ENCODE measurements around the gene CASKIN1.

Gene CASKIN1

GRCh38 chr16:2190659-2191445, 5.6 kb downstream of the CASKIN1 start:
- DNase-seq = peak in 9 of 14 donors; percentile 7 to 68 (median 34)

GRCh38 chr16:2190002-2190658, 6.3 kb downstream of the CASKIN1 start:
- DNase-seq = no peak

GRCh38 chr16:2189252-2189893, 7.0 kb downstream of the CASKIN1 start:
- DNase-seq = no peak

GRCh38 chr16:2188395-2188794, 8.0 kb downstream of the CASKIN1 start:
- DNase-seq = no peak

- no peak for DNase-seq
Measured at GRCh38 chr16:2187212-2187611, 9.2 kb downstream of the CASKIN1 start.

GRCh38 chr16:2186505-2186904, 9.9 kb downstream of the CASKIN1 start:
- no peak for DNase-seq

GRCh38 chr16:2186064-2186463, 10.3 kb downstream of the CASKIN1 start:
- DNase-seq = no peak

- DNase-seq = no peak
Measured at GRCh38 chr16:2184962-2185361, 11.4 kb downstream of the CASKIN1 start.

- DNase-seq = no peak
Measured at GRCh38 chr16:2184346-2184745, 12.1 kb downstream of the CASKIN1 start.

GRCh38 chr16:2183671-2184070, 12.7 kb downstream of the CASKIN1 start:
- no peak for DNase-seq

- no peak for DNase-seq
Measured at GRCh38 chr16:2181952-2182351, 14.5 kb downstream of the CASKIN1 start.

GRCh38 chr16:2180962-2181923, 15.2 kb downstream of the CASKIN1 start:
- no peak for DNase-seq

GRCh38 chr16:2180461-2180860, 15.9 kb downstream of the CASKIN1 start:
- no peak for DNase-seq

GRCh38 chr16:2179576-2179975, 16.8 kb downstream of the CASKIN1 start:
- DNase-seq = no peak

GRCh38 chr16:2179107-2179501, 17.3 kb downstream of the CASKIN1 start:
- DNase-seq = no peak

- no peak for DNase-seq
Measured at GRCh38 chr16:2178321-2179106, 17.9 kb downstream of the CASKIN1 start.

- DNase-seq = no peak
Measured at GRCh38 chr16:2177561-2177960, 18.8 kb downstream of the CASKIN1 start.

- DNase-seq = no peak
Measured at GRCh38 chr16:2177101-2177500, 19.3 kb downstream of the CASKIN1 start.

GRCh38 chr16:2176047-2176446, 20.4 kb downstream of the CASKIN1 start:
- no peak for DNase-seq

GRCh38 chr16:2175454-2175853, 21.0 kb downstream of the CASKIN1 start:
- no peak for DNase-seq

GRCh38 chr16:2174396-2175131, 21.8 kb downstream of the CASKIN1 start:
- DNase-seq = peak in 1 of 14 donors; percentile 56
